ENCODE data around the gene GAMT. TPM values are rescaled to one million over a fixed set of nuclear protein-coding genes. Genes with fewer than 3 reads are reported as not detected.

The GAMT gene
- total RNA-seq, 2 experiments from 2014 or later: 27.8 to 29.5 TPM

DNA sequence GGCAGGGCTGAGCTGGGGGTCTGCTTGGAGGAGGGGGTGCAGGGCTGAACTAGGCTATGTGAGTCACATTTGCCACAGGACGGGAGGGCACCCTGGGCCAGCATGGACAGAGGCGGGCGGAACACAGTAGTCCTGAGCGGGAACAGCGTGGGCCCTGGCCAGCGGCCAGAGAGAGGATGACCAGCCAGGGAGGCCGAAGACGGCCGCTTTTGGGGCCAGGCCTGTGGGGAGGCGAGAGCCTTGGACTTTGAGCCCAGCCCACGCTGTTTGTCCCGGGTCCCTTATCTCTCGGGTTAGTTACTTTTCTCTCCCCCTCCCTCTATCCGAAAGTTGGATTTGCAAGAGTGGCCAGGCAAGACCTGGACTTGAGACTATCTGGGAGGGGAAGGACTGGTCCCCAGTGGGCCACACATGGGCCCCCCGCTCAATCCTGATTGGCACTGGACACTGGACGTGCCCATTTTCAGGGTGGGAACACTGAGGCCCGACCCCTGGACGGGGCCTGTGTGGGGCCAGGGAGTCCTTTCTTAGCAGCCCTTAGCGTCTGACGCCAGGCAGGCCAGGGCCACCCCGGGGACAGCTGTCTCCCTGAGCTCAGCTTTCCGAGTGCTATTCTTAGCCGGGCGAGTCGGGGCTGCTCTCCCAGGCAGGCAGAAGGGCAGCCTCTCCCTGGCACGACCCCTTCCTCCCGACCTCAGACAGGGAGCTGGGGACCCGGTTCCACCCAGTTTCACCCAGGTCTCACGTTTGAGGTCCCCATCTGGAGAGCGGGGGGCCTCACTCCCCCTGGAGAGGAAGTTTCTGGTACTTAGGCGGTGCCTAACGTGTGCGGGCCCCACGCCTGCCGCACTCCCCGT lies 833 bp downstream of the GAMT start:
- TF ChIP-seq, protein P1, sequence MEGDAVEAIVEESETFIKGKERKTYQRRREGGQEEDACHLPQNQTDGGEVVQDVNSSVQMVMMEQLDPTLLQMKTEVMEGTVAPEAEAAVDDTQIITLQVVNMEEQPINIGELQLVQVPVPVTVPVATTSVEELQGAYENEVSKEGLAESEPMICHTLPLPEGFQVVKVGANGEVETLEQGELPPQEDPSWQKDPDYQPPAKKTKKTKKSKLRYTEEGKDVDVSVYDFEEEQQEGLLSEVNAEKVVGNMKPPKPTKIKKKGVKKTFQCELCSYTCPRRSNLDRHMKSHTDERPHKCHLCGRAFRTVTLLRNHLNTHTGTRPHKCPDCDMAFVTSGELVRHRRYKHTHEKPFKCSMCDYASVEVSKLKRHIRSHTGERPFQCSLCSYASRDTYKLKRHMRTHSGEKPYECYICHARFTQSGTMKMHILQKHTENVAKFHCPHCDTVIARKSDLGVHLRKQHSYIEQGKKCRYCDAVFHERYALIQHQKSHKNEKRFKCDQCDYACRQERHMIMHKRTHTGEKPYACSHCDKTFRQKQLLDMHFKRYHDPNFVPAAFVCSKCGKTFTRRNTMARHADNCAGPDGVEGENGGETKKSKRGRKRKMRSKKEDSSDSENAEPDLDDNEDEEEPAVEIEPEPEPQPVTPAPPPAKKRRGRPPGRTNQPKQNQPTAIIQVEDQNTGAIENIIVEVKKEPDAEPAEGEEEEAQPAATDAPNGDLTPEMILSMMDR (IDR thresholded peaks at IDR 0.05): no peak
- Mint-ChIP-seq H3K9me3 (no peaks in the 10 kb centered on the region), H3K4me3 (peak overlapping the region; percentile 72), H3K36me3 (ENCODE audit: low read depth) (no peaks in the 10 kb centered on the region), H3K27me3 (peaks cover 5% of the 10 kb centered on the region), H3K27ac (no peak overlapping the region), H3K4me1 (ENCODE audit: low read depth) (peaks cover 20% of the 10 kb centered on the region)
- DNase-seq (no peak), ATAC-seq (peak; percentile 21)
- CTCF ChIA-PET: no interaction called here
- POLR2A ChIA-PET: no interaction called here
- intact Hi-C loops (cut with micrococcal nuclease): loop anchor here (2.0 kb wide), 1 partner anchor 16 kb away; no protein-coding TSS in a partner anchor

DNA sequence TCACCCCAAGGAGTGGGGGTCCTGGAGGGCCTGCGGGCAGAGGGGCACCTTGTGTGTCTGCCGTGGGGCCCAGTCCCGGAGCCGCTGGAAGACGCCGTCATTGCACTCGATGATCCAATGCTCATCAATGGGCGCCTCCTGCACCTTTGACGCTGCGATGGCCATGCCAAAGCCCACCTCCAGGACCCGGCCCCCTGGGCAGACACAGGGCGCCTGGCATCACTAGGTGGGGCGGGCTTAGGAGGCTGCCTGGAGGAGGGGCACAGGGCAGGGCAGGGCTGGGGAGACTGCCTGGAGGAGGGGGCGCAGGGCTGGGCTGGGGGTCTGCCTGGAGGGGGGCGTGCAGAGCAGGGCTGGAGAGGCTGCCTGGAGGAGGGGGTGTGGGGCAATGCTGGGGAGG lies 1.6 kb downstream of the GAMT start:
- no peak for DNase-seq
- ChIA-PET CTCF (no interaction called here), POLR2A (no interaction called here)
- Mint-ChIP-seq H3K27me3 (peaks cover 5% of the 10 kb centered on the region), H3K4me1 (ENCODE audit: low read depth) (peaks cover 20% of the 10 kb centered on the region), H3K27ac (no peak overlapping the region), H3K36me3 (ENCODE audit: low read depth) (no peaks in the 10 kb centered on the region), H3K4me3 (no peak overlapping the region), H3K9me3 (no peaks in the 10 kb centered on the region)
- TF ChIP-seq, protein P1 (IDR thresholded peaks at IDR 0.05): no peak
- ATAC-seq: no peak
- intact Hi-C loops (cut with micrococcal nuclease): loop anchor here (2.0 kb wide), 1 partner anchor 15 kb away; no protein-coding TSS in a partner anchor

DNA sequence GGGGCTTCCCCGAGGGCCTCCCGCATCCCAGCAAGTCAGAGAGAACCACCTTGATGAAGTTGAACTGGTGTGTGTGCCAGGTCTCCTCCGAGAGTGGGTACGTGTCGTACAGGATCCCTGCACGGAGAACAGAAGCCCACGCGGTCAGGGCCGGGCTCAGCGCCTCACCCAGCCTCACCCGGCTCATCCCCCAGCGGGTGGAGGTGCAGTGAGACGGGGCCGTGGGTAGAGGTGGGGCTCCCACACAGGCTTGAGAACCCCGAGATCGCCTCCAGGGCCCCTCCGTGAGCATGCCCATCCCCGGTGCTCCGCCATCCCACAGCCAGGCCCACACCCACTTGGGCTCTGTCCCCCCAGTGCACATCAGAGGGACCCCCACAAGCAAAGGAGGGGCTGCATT lies 2.3 kb downstream of the GAMT start:
- TF ChIP-seq, protein P1 (IDR thresholded peaks at IDR 0.05): no peak
- POLR2A ChIA-PET: no interaction called here

DNA sequence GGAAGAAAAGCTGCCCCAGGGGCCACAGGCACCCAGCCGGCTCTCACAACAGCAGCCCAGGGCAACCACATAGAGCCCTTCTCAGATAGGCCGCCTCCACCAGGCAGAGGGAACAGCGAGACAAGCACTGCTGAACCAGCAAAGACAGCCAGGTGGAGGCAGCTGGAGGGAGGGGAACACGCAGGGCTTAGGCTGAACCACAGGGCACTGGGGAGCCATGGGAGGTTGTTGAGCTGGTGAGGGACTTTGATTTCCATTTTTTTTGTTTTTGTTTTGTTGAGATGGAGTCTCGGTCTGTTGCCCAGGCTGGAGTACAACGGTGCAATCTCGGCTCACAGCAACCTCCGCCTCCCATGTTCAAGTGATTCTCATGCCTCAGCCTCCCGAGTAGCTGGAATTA lies 3.5 kb downstream of the GAMT start:
- DNase-seq (no peak), ATAC-seq (no peak)
- ChIA-PET CTCF (no interaction called here), POLR2A (no interaction called here)
- intact Hi-C loops (cut with micrococcal nuclease): no loop called here
- no peaks in the 10 kb centered on the region for H3K36me3 Mint-ChIP-seq (ENCODE audit: low read depth)
- no peak overlapping the region for H3K4me3 Mint-ChIP-seq
- H3K9me3 Mint-ChIP-seq: no peaks in the 10 kb centered on the region
- H3K4me1 Mint-ChIP-seq (ENCODE audit: low read depth): peaks cover 20% of the 10 kb centered on the region
- H3K27ac Mint-ChIP-seq: no peak overlapping the region
- peaks cover 4% of the 10 kb centered on the region for H3K27me3 Mint-ChIP-seq
- TF ChIP-seq, protein P1 (IDR thresholded peaks at IDR 0.05): no peak

More for the DNA sequence above, 2.3 kb downstream of the GAMT start:
- DNase-seq (no peak), ATAC-seq (no peak)
- Mint-ChIP-seq H3K9me3 (no peaks in the 10 kb centered on the region), H3K36me3 (ENCODE audit: low read depth) (no peaks in the 10 kb centered on the region), H3K27ac (no peak overlapping the region), H3K4me1 (ENCODE audit: low read depth) (peaks cover 20% of the 10 kb centered on the region), H3K27me3 (peaks cover 5% of the 10 kb centered on the region), H3K4me3 (no peak overlapping the region)
- CTCF ChIA-PET: no interaction called here
- intact Hi-C loops (cut with micrococcal nuclease): no loop called here

Data from activated CD8-positive, alpha-beta T cell treated with anti-CD3 and anti-CD28 coated beads for 36 hours (primary cell).